ENCODE results near the gene PCED1B.

PCED1B gene

GRCh38 chr12:47082796-47083621 is 3.6 kb downstream of the PCED1B start:
- H3K4me3 ChIP-seq (ENCODE audit: low read depth, low read length), result no peak overlapping the region
- TF ChIP-seq CTCF (IDR thresholded peaks at IDR 0.05; ENCODE audit: borderline replicate concordance, insufficient read depth, low read depth, low read length), result no peak

DNA sequence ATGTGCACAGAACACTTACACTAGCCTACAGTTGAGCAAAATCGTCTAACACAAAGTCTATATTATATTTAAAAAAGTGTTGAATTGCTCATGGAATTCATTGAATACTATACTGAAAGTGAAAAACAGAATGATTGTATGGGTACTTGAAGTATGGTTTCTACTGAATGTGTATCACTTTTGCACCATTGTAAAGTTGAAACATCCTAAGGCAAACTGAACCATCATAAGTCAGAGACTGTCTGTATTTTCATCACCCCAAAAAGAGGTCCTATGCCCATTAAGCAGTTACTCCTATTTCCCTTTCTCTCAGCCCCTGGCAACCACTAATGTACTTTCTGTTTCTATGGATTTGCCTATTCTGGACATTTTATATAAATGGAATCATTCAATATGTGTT is 4.8 kb downstream of the PCED1B start:
- no peak for TF ChIP-seq CTCF (IDR thresholded peaks at IDR 0.05; ENCODE audit: borderline replicate concordance, insufficient read depth, low read depth, low read length)
- H3K4me3 ChIP-seq (ENCODE audit: low read depth, low read length), result no peak overlapping the region

DNA sequence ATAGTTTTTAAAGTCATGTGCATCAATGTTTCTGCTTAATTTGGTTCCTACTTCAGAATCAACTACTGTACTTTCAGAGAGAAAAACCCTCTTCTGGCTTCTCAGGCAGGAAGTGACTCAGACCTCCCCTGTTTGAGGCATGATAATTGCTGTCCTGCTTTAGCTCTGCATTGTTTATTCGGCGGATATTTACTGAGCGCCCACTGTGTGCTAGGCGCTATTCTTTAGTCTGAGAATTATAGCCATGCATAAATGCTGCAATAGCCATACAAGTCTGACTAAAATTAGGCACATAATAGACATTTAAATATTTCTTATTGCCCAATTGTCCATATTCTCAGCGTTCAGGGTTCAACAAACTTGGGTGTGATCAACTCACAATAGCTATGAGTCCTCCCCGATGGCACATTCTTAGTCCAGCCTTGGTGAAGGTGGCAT is 6.4 kb downstream of the PCED1B start:
- no peak for TF ChIP-seq CTCF (IDR thresholded peaks at IDR 0.05; ENCODE audit: borderline replicate concordance, insufficient read depth, low read depth, low read length)
- H3K4me3 ChIP-seq (ENCODE audit: low read depth, low read length), result no peak overlapping the region

GRCh38 chr12:47087088-47087688 is 7.8 kb downstream of the PCED1B start:
- TF ChIP-seq CTCF (IDR thresholded peaks at IDR 0.05; ENCODE audit: borderline replicate concordance, insufficient read depth, low read depth, low read length), result no peak
- H3K4me3 ChIP-seq (ENCODE audit: low read depth, low read length), result no peak overlapping the region

- no peak for TF ChIP-seq CTCF (IDR thresholded peaks at IDR 0.05; ENCODE audit: borderline replicate concordance, insufficient read depth, low read depth, low read length)
- no peak overlapping the region for H3K4me3 ChIP-seq (ENCODE audit: low read depth, low read length)
Observed at GRCh38 chr12:47088021-47088944, 8.9 kb downstream of the PCED1B start.

DNA sequence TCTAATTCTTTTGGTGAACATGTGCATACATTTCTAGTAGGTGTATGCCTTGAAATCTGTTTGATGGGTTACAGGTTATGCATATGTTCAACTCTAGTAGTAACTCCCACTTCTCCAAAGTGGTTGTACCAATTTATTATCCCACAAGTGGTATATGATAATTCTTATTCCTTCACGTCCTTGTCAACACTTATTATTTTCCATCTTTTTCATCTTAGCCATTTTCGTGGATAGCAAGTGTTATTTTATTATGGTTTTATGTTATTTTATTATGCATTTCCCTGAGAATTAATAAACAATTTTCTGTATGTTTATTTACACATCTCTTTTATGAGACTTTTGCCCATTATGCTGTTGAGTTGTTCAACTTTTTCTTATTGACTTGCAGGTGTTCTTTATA is 11.6 kb downstream of the PCED1B start:
- no peak for TF ChIP-seq CTCF (IDR thresholded peaks at IDR 0.05; ENCODE audit: borderline replicate concordance, insufficient read depth, low read depth, low read length)
- H3K4me3 ChIP-seq (ENCODE audit: low read depth, low read length), result no peak overlapping the region

All from GM12875 (cell line).